Measurements from ENCODE around the gene DDX51. TPM values are rescaled to one million over a fixed set of nuclear protein-coding genes. Genes with fewer than 3 reads are reported as not detected.
A peak's percentile ranks its signal among the peaks of the same experiment; 100 is the strongest.

The DDX51 gene, protein sequence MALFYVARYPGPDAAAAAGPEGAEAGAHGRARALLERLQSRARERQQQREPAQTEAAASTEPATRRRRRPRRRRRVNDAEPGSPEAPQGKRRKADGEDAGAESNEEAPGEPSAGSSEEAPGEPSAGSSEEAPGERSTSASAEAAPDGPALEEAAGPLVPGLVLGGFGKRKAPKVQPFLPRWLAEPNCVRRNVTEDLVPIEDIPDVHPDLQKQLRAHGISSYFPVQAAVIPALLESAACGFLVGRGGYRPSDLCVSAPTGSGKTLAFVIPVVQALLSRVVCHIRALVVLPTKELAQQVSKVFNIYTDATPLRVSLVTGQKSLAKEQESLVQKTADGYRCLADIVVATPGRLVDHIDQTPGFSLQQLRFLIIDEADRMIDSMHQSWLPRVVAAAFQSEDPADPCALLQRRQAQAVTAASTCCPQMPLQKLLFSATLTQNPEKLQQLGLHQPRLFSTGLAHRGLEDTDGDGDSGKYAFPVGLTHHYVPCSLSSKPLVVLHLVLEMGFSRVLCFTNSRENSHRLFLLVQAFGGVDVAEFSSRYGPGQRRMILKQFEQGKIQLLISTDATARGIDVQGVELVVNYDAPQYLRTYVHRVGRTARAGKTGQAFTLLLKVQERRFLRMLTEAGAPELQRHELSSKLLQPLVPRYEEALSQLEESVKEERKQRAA
- total RNA-seq = 6.5 TPM
- polyA plus RNA-seq = 17.4 TPM

DNA sequence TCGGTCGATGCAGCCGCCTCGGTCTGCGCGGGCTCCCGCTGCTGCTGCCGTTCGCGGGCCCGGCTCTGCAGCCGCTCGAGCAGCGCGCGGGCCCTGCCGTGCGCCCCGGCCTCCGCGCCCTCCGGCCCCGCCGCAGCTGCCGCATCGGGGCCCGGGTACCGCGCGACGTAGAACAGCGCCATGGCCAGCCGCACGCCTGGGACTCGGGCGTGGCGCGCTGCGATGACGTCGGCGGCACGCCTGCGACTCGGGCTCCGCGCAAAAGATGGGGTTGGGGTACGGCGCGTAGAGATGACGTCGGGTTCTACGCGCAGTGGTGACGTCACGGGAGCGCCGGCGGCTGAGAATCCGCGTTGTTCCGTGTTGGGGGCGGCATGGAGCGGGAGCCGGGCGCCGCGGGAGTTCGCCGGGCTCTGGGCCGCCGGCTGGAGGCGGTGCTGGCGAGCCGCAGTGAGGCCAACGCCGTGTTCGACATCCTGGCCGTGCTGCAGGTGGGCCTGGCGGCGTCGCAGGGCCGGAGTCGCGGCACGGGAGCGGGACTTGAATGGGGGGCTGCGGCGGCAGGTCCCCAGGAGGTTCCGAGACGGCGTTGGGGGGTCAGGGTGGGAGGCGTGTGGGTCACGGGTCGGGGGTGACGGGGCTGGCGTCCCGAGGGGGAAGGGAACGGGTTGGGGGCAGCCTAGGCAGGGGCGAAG, at the start of gene DDX51, which contains the start of gene NOC4L:
Gene DDX51, minus strand, starts transcription at position 205 of the 695 bp plus-strand sequence. Its CDS starts 23 bp downstream, at position 182.
Gene NOC4L, plus strand, starts transcription at position 343 of the 695 bp plus-strand sequence. Its CDS starts 32 bp downstream, at position 375.
- Histone ChIP-seq H3K4me3 (ENCODE audit: low read depth, low read length) (peak within 1 kb of the TSS; percentile 97), H3K36me3 (ENCODE audit: insufficient read depth) (peaks cover 3% of the 10 kb centered on the region), H3K4me1 (ENCODE audit: insufficient read depth) (no peaks in the 10 kb centered on the region), H3K27ac (ENCODE audit: low read depth) (peak within 1 kb of the TSS; percentile 72)
- WGBS = under 1% methylated on average over 100 of the region's 100 CpGs
- peak; percentile 76 for DNase-seq (ENCODE audit: extremely low spot score)

DNA sequence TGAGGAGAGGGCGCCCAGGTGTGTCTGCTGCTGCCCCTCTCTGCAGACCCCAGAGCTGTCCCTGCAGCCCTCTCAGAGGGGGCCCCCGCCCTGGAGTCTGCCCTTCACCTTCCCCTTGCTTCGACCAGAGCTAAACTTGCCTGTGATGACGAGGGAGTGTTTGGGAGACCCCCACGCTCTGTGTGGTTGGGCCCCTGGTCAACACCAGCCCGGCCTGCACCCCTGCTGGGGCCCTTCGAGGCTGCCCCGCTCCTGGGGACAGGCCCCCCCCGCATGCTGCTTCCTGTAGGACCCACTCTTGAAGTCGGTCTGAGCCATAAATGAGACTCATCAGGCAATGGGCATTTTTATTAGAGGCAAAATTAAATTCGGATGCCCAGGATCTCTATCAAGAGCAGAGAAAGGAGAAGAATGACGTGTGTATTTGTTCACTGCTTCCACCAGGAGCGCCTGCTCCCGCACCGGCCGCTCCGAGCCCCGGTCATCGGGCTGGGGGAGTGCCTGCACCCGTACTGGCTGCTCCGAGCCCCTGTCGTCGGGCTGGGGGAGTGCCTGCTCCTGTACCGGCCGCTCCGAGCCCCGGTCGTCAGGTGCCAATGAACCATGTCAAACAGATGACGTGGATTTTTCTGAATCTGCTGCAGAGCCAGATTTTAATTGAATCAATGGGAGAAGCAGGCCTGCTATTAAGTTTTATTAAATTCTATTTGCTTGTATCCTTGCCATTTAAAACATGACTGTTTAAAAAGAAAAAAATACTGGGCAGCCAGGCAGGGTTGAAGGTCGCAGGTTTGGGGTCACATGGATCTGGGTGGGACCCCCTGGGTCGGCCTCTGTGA, 47.8 kb upstream of the DDX51 start:
- DNase-seq (ENCODE audit: extremely low spot score) = peak; percentile 20
- H3K36me3 ChIP-seq (ENCODE audit: insufficient read depth) = no peaks in the 10 kb centered on the region
- H3K27ac ChIP-seq (ENCODE audit: low read depth) = no peak overlapping the region
- WGBS = 72% methylated on average over 31 of the region's 31 CpGs
- no peaks in the 10 kb centered on the region for H3K4me1 ChIP-seq (ENCODE audit: insufficient read depth)
- H3K4me3 ChIP-seq (ENCODE audit: low read depth, low read length) = no peak overlapping the region

DNA sequence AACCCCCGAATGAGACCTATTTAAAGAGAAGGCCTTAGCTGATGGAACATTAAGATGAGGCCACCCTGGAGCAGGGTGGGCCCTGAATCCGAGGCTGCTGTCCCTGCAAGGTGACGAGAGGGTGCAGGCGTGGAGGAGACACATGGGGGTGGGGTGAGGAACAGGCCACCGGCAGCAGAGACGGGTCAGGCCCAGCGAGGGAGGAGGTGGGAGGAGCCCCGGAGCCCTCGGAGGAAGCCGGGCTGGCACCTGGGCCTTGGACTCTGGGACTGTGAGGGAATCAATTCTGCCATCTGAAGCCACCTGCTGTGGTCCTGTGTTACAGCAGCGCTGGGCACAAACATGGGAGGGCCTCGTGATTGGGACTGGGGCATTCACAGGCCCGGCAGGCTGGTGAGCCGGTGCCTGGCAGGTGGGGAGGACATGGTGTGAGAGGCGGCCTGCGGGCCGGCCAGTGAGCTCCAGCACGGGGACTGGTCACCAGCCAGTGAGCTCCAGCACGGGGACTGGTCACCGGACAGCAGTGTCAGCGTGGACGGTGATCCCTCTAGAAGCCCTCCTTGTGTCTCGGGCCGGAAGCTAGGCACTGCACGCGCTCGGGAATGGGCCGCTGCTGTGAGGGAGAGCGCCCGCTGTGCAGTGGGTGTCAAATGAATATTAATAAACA, 46.8 kb upstream of the DDX51 start:
- Histone ChIP-seq H3K36me3 (ENCODE audit: insufficient read depth) (no peaks in the 10 kb centered on the region), H3K4me3 (ENCODE audit: low read depth, low read length) (no peak overlapping the region), H3K27ac (ENCODE audit: low read depth) (no peak overlapping the region), H3K4me1 (ENCODE audit: insufficient read depth) (no peaks in the 10 kb centered on the region)
- WGBS = 85% methylated on average over 30 of the region's 30 CpGs
- DNase-seq (ENCODE audit: extremely low spot score) = no peak

DNA sequence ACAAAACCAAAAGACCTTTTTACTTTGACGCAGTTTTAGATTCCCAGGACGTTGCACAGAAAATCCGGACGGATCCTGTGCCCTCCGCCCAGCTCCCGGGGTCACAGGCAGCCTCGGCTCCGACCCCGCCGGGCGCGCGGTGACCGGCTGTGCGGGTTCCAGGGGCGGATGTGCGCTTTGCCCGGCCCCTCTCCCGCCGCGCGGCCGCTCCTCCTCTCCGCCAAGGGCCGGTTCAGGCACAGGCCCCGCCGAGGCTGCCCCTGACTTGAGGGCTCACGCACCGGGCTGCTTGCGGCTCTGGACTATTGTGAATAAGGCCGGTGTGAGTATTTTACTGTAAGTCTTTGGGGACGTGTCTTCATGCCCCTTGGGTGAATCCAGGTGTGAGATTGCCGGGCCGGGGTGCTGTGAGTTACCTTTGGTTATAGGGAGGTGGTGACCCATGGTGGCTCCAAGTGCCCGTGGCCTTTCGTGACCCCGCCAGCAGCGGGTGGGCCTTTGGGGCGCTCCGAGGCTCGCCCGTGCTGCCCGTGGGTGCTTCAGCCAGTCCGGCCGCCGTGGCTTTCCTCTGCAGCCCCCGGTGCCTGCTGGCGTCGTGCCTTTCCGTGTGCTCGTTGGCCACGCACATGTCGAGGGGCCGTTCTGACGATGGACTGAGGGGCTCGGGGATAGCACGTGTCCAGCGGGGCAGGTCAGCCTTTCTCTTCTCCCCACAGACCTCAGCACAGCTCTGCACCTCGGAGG, 46.1 kb upstream of the DDX51 start:
- H3K36me3 ChIP-seq (ENCODE audit: insufficient read depth) = no peaks in the 10 kb centered on the region
- WGBS = 40% methylated on average over 59 of the region's 59 CpGs
- no peak overlapping the region for H3K27ac ChIP-seq (ENCODE audit: low read depth)
- H3K4me3 ChIP-seq (ENCODE audit: low read depth, low read length) = peak overlapping the region; percentile 47
- H3K4me1 ChIP-seq (ENCODE audit: insufficient read depth) = no peaks in the 10 kb centered on the region
- DNase-seq (ENCODE audit: extremely low spot score) = no peak

DNA sequence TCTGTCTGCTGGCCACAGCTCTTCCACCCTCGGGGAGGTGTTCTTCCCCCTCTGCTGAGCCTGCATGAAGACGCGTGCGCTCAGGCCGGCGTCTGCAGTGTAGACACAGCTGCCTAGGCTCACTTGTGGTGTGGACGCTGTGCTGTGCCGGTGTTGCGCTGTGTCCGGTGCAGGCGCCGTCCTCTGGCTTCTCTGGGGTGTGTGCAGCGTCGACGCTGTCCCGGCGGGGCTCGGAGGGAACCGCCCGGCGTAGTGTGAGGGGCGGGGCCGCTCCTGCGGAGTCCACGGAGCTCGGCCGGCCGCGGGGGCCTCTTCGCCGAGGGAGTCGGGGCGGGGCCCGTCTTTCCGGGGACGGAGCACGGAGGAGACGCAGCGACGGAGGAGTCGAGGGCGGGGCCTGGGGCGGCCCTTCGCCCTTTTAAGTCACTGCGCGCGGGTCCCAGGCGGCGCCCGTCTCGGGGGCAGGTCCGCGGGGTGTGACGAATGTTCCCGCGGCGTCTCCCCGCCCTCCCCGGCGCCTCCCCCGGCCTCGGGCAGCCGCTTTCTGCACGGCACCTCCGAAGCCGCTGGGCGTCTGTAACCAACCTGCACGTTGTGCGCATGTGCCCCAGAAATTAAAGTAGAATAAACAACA, 45.4 kb upstream of the DDX51 start:
- Histone ChIP-seq H3K4me1 (ENCODE audit: insufficient read depth) (no peaks in the 10 kb centered on the region), H3K36me3 (ENCODE audit: insufficient read depth) (no peaks in the 10 kb centered on the region)
- WGBS = under 1% methylated on average over 69 of the region's 69 CpGs

DNA sequence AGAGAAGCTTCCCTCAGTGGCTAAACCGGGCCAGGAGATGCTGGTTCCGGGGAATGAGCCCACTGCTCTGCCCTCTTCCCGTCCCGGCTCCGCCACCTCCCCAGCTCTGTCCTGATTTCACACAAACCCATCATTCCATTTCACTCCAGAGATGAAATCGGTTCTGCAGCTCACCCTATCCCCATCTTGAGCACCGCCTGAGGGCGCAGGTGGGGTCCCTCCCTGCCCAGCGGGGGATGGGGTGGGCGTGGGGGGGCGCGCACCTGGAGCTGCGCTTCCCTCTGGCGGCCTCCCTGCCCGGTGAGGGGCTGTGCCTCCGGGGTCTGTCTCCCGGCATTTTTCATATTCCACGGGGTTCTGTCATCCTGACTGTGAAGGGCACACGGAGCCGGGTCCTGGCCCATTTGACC, 44.8 kb upstream of the DDX51 start:
- peak overlapping the region; percentile 47 for H3K4me3 ChIP-seq (ENCODE audit: low read depth, low read length)
- H3K4me1 ChIP-seq (ENCODE audit: insufficient read depth) = no peaks in the 10 kb centered on the region
- H3K36me3 ChIP-seq (ENCODE audit: insufficient read depth) = no peaks in the 10 kb centered on the region
- no peak for DNase-seq (ENCODE audit: extremely low spot score)
- peak overlapping the region; percentile 72 for H3K27ac ChIP-seq (ENCODE audit: low read depth)
- WGBS = 17% methylated on average over 20 of the region's 20 CpGs

More for the DNA sequence above, 45.4 kb upstream of the DDX51 start:
- peak; percentile 31 for DNase-seq (ENCODE audit: extremely low spot score)
- Histone ChIP-seq H3K4me3 (ENCODE audit: low read depth, low read length) (peak overlapping the region; percentile 47), H3K27ac (ENCODE audit: low read depth) (peak overlapping the region; percentile 72)

DNA sequence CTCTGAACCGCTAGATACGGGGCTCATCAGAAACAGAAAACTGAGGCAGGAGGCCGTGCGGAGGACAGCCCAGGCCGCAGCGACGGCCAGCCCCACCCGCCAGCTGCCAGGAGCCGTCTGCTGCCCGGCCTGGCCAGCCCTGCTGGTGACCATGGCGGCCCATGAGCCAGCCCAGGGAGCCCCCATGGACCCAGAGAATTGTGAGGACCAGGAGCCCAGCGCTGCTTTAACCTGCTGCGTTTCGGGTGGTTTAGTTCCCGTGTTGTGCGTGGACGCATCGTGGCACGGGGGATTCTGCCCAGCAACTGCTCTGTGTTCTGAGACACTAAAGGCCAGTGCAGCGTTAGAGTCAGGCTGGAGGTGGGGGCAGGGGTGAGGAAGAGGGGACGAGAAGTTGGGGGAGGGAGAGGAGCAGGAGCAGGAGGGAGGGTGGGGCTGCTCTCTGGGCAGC, 44.4 kb upstream of the DDX51 start:
- no peak overlapping the region for H3K27ac ChIP-seq (ENCODE audit: low read depth)
- no peak overlapping the region for H3K4me3 ChIP-seq (ENCODE audit: low read depth, low read length)
- WGBS = 84% methylated on average over 21 of the region's 21 CpGs
- no peak for DNase-seq (ENCODE audit: extremely low spot score)
- H3K4me1 ChIP-seq (ENCODE audit: insufficient read depth) = no peaks in the 10 kb centered on the region
- H3K36me3 ChIP-seq (ENCODE audit: insufficient read depth) = no peaks in the 10 kb centered on the region

DNA sequence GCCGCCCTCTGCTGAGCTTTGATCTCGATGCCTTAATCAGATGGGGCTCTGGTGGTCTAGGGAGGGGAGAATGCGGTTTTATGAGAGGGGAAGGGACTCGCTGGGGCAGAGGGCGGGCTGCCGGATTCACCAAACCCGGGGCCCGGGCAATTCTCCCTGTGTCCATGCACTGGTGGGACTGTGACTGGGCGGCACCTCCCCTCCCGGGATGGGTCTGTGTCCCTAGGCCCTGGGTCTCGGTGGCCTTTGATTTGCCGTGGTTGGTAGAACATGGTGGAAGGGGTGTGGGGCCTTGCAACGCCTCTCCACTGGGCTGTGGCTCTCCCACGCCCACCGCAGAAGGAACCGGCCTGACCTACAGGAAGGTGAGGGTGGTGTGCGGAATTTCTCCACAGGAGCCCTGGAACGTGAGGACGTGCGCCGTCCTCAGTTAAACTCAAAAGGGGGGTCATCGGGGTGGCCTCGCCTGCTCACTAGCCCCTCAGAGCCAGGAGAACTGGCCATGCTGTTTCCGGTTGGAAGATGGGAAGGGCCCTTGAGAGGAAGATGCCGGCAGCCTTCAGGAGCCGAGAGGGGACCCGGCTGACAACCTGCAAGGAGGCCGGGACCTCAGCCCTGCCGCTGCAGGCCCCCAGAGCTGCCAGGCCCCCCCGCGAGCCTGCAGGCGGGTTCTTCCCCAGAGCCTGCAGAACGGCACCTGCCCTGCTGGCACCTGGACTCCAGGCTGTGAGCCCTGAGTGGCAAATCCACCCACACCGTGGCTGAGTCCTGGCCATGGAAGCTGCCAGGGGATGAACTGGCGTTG, 43.7 kb upstream of the DDX51 start:
- H3K4me3 ChIP-seq (ENCODE audit: low read depth, low read length) = no peak overlapping the region
- H3K36me3 ChIP-seq (ENCODE audit: insufficient read depth) = no peaks in the 10 kb centered on the region
- DNase-seq (ENCODE audit: extremely low spot score) = no peak
- H3K27ac ChIP-seq (ENCODE audit: low read depth) = no peak overlapping the region
- H3K4me1 ChIP-seq (ENCODE audit: insufficient read depth) = no peaks in the 10 kb centered on the region
- WGBS = 89% methylated on average over 35 of the region's 35 CpGs

DNA sequence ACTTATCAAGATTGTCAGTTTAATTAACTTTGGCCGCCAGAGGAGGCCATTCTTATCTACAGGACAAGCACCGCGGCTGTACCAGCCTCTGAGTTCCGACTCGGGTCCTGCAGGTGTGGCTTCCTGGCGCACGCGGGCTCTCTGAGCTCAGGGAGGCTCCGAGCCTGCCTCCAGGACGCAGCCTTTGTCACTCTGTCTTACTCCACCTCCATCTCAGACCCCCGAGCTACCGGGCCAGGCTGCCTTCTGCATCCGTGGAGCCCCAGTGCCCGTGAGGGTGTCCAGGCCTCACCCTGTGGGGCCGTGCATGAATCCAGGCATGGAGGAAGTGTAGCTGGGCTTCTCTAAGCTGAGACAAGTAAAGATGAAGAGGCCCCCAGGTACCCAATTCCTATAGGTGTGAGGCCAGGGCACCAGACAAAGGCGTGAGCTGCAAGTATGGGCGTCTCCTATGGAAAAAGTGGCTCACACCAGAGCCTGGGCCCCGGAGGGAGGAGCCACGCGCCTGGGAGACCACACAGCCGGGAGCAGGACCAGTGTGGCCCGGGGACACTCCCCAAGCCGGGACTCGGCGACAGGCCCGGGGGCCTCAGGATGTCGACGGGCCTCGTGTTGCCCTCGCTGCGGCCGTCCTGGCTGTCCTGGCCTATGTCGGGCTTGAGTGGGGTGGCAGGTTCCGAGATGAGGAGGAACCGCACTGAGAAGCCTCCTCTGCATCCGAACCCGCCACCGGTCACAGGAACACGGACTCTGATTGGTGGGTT, 42.9 kb upstream of the DDX51 start:
- 80% methylated on average over 39 of the region's 39 CpGs for WGBS
- Histone ChIP-seq H3K4me3 (ENCODE audit: low read depth, low read length) (no peak overlapping the region), H3K27ac (ENCODE audit: low read depth) (no peak overlapping the region), H3K36me3 (ENCODE audit: insufficient read depth) (no peaks in the 10 kb centered on the region), H3K4me1 (ENCODE audit: insufficient read depth) (no peaks in the 10 kb centered on the region)
- no peak for DNase-seq (ENCODE audit: extremely low spot score)

DNA sequence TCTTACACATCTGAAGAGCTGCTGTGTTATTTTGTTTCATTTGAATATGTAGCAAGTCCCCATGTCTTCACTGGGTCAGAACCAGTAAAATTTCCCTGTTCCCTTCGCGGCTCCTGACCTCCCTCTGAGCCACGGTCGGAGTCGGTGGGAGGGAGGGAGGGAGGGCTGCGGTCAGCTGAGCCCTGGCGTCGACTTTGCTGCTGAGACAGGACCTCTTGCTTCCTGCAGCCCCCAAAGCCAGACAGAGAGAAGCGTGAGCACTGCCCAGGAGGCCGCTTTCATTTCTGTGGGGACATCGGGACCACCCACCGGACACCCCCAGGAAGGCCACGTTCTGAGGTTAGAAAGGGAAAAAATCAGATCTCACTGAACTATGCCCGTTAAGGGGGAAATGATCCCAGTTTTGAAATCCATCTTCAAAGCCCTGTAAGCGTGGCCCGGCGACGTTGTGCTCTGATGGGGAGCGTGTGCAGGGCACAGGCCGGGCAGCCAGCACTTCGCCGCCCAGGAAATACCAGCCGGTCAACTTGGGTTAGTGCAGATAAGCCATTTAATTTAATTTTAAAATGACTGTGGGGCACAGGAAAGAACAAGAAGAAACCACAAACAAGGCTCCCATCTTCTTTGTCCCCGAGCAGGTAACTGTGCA, 42.2 kb upstream of the DDX51 start:
- Histone ChIP-seq H3K27ac (ENCODE audit: low read depth) (no peak overlapping the region), H3K36me3 (ENCODE audit: insufficient read depth) (no peaks in the 10 kb centered on the region), H3K4me1 (ENCODE audit: insufficient read depth) (no peaks in the 10 kb centered on the region), H3K4me3 (ENCODE audit: low read depth, low read length) (no peak overlapping the region)
- DNase-seq (ENCODE audit: extremely low spot score) = no peak
- WGBS = 41% methylated on average over 24 of the region's 24 CpGs

All from urinary bladder (tissue), 4 donors.